Measurements from ENCODE around the gene CTAGE9. TPM values are rescaled to one million over a fixed set of nuclear protein-coding genes. Genes with fewer than 3 reads are reported as not detected.

Gene CTAGE9
- total and polyA plus RNA-seq, 7 experiments from 2014 or later, result not detected

DNA sequence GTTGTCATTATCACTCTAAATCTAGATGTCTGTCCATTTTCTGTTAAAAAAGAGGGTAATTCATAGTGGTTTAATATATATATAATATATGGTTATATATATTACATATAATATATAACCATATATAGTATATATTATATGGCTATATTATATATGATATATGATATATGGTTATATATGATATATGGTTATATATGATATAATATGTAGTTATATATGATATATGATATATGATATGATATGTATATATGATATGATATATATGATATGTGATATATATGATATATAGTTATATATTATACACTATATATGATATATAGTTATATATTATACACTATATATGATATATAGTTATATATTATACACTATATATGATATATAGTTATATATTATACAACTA, 18.2 kb downstream of the CTAGE9 start:
- Histone ChIP-seq H3K36me3 (ENCODE audit: control insufficient read depth in 2 of 3, insufficient read depth in 3 of 3, low read length in 3 of 3) (no peaks in the 10 kb centered on the region), H3K9me3 (ENCODE audit: control insufficient read depth in 2 of 3, low read length in 3 of 3) (no peaks in the 10 kb centered on the region), H3K27ac (ENCODE audit: low read depth, low read length) (no peak overlapping the region), H3K4me1 (ENCODE audit: control insufficient read depth in 2 of 2, insufficient read depth in 2 of 2, low read length in 2 of 2) (no peaks in the 10 kb centered on the region), H3K27me3 (ENCODE audit: control insufficient read depth in 2 of 2, insufficient read depth in 2 of 2, low read length in 2 of 2) (no peaks in the 10 kb centered on the region), H3K4me3 (ENCODE audit: low read length) (no peak overlapping the region)
- ChIA-PET CTCF (no interaction called here), POLR2A (no interaction called here)
- Mint-ChIP-seq H3K9me3 (no peaks in the 10 kb centered on the region), H3K36me3 (peaks cover 0 to 7% (median 0%) of the 10 kb centered on the region in 5 donors), H3K27me3 (peaks cover 0 to 5% (median 0%) of the 10 kb centered on the region in 5 donors), H3K27ac (no peak overlapping the region), H3K4me3 (no peak overlapping the region), H3K4me1 (peaks cover 0 to 1% (median 0%) of the 10 kb centered on the region in 7 donors)
- ATAC-seq, result no peak
- intact Hi-C loops (cut with micrococcal nuclease), result no loop called here
- no peak for DNase-seq

DNA sequence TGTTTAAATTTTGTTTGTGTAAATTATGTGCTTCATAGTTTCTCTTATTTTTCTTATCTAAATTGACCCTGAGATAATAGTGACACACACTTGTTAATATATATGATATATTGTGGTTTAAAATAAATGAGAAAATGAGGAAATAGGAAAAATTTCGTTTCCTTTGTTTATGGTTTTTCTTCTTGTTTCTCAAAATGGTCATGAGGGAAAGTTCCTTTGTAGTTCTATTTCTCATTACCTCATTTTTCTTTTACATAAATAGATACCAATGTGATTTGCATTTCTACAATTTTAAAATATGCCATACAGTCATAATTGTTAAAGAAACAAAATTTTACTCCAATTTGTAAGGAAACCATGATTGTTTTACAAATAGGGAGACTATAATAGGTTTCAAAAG, 18.8 kb downstream of the CTAGE9 start:
- no peak for ATAC-seq
- POLR2A ChIA-PET, result no interaction called here
- CTCF ChIA-PET, result no interaction called here

DNA sequence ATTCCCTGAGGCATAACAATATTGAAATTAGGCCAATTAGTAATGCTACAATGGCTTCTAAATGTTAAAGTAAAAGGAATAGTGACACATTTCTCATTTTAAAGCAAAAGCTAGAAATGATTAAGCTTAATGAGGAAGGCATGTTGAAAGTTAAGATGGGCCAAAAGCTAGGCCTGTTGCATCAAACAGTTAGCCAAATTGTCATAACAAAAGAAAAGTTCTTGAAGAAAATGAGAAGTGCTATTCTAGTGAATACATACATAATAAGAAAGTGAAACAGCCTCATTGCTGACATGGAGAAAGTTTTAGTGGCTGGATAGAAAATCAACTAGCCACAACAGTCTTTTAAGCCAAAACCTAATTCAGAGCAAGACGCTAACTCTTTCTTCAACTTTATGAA, 22.5 kb downstream of the CTAGE9 start:
- no peaks in the 10 kb centered on the region for H3K27me3 ChIP-seq (ENCODE audit: control insufficient read depth in 2 of 2, insufficient read depth in 2 of 2, low read length in 2 of 2)
- H3K4me3 ChIP-seq (ENCODE audit: low read length), result no peak overlapping the region
- H3K9me3 ChIP-seq (ENCODE audit: control insufficient read depth in 2 of 3, low read length in 3 of 3), result no peaks in the 10 kb centered on the region
- ATAC-seq (no peak), DNase-seq (no peak)
- no peak overlapping the region for H3K27ac ChIP-seq (ENCODE audit: low read depth, low read length)
- H3K4me1 Mint-ChIP-seq, result peaks cover 0 to 4% (median 0%) of the 10 kb centered on the region in 7 donors
- CTCF ChIA-PET, result no interaction called here
- intact Hi-C loops (cut with micrococcal nuclease), result no loop called here
- no peaks in the 10 kb centered on the region for H3K27me3 Mint-ChIP-seq
- peaks cover 0 to 2% (median 0%) of the 10 kb centered on the region in 11 donors for H3K9me3 Mint-ChIP-seq
- peaks cover 0 to 3% (median 0%) of the 10 kb centered on the region in 5 donors for H3K36me3 Mint-ChIP-seq
- H3K4me1 ChIP-seq (ENCODE audit: control insufficient read depth in 2 of 2, insufficient read depth in 2 of 2, low read length in 2 of 2), result no peaks in the 10 kb centered on the region
- H3K4me3 Mint-ChIP-seq, result no peak overlapping the region
- POLR2A ChIA-PET, result no interaction called here
- no peak overlapping the region for H3K27ac Mint-ChIP-seq
- H3K36me3 ChIP-seq (ENCODE audit: control insufficient read depth in 2 of 3, insufficient read depth in 3 of 3, low read length in 3 of 3), result no peaks in the 10 kb centered on the region

More for the DNA sequence above, 18.8 kb downstream of the CTAGE9 start:
- H3K27ac Mint-ChIP-seq, result no peak overlapping the region
- H3K27ac ChIP-seq (ENCODE audit: low read depth, low read length), result no peak overlapping the region
- DNase-seq, result no peak
- intact Hi-C loops (cut with micrococcal nuclease), result no loop called here
- H3K9me3 ChIP-seq (ENCODE audit: control insufficient read depth in 2 of 3, low read length in 3 of 3), result no peaks in the 10 kb centered on the region
- H3K27me3 Mint-ChIP-seq, result peaks cover 0 to 5% (median 0%) of the 10 kb centered on the region in 5 donors
- H3K36me3 ChIP-seq (ENCODE audit: control insufficient read depth in 2 of 3, insufficient read depth in 3 of 3, low read length in 3 of 3), result no peaks in the 10 kb centered on the region
- H3K27me3 ChIP-seq (ENCODE audit: control insufficient read depth in 2 of 2, insufficient read depth in 2 of 2, low read length in 2 of 2), result no peaks in the 10 kb centered on the region
- H3K4me1 ChIP-seq (ENCODE audit: control insufficient read depth in 2 of 2, insufficient read depth in 2 of 2, low read length in 2 of 2), result no peaks in the 10 kb centered on the region
- H3K4me1 Mint-ChIP-seq, result peaks cover 0 to 4% (median 0%) of the 10 kb centered on the region in 7 donors
- no peak overlapping the region for H3K4me3 Mint-ChIP-seq
- H3K9me3 Mint-ChIP-seq, result no peaks in the 10 kb centered on the region
- peaks cover 0 to 7% (median 0%) of the 10 kb centered on the region in 5 donors for H3K36me3 Mint-ChIP-seq
- H3K4me3 ChIP-seq (ENCODE audit: low read length), result no peak overlapping the region

DNA sequence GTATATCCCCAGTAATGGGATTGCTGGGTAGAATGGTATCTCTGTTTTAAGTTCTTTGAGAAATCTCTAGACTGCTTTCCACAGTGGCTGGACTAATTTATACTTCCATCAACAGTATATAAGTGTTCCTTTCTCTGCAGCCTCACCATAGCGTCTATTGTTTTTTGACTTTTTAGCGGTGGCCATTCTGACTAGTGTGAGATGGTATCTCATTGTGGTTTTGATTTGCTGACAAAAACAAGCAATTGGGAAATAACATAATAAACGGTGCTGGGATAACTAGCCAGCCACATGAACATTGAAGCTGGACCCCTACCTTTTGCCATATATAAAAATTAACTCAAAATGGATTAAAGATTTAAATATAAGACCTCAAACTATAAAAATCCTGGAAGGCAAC, 23.8 kb downstream of the CTAGE9 start:
- no peaks in the 10 kb centered on the region for H3K36me3 ChIP-seq (ENCODE audit: control insufficient read depth in 2 of 3, insufficient read depth in 3 of 3, low read length in 3 of 3)
- H3K27ac ChIP-seq (ENCODE audit: low read depth, low read length), result no peak overlapping the region
- ChIA-PET POLR2A (no interaction called here), CTCF (no interaction called here)
- no peak overlapping the region for H3K4me3 Mint-ChIP-seq
- no peak overlapping the region for H3K4me3 ChIP-seq (ENCODE audit: low read length)
- H3K27me3 Mint-ChIP-seq, result no peaks in the 10 kb centered on the region
- peaks cover 0 to 4% (median 0%) of the 10 kb centered on the region in 7 donors for H3K4me1 Mint-ChIP-seq
- no peaks in the 10 kb centered on the region for H3K9me3 ChIP-seq (ENCODE audit: control insufficient read depth in 2 of 3, low read length in 3 of 3)
- intact Hi-C loops (cut with micrococcal nuclease), result no loop called here
- H3K4me1 ChIP-seq (ENCODE audit: control insufficient read depth in 2 of 2, insufficient read depth in 2 of 2, low read length in 2 of 2), result no peaks in the 10 kb centered on the region
- peaks cover 0 to 7% (median 0%) of the 10 kb centered on the region in 5 donors for H3K36me3 Mint-ChIP-seq
- no peaks in the 10 kb centered on the region for H3K27me3 ChIP-seq (ENCODE audit: control insufficient read depth in 2 of 2, insufficient read depth in 2 of 2, low read length in 2 of 2)
- no peak overlapping the region for H3K27ac Mint-ChIP-seq
- no peak for ATAC-seq
- DNase-seq, result no peak
- peaks cover 0 to 2% (median 0%) of the 10 kb centered on the region in 11 donors for H3K9me3 Mint-ChIP-seq

DNA sequence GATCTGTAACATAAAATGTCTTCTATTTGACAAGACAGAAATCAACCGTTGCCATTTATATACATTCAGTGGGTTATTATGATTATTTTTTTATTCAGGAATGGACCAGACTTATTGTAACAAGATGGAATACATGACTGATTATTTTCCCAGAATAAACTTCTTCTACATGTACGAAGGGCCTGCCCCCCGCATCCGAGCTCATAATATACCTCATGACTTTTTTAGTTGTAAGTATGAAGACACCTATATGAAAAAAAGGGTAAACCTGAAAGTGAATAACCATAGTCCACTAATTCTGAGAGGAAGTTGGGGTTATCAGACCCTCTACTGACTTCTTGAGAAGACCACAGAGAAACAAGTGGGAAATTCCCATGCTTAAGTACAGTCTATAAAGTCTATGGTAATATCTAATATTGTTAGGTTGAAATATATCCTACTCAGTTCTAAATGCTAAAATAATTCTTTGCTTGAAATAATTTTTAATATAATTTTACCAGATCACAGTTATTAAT, 25.5 kb downstream of the CTAGE9 start:
- no peak for DNase-seq
- Mint-ChIP-seq H3K4me3 (no peak overlapping the region), H3K27ac (no peak overlapping the region), H3K36me3 (peaks cover 0 to 7% (median 0%) of the 10 kb centered on the region in 5 donors), H3K4me1 (peaks cover 0 to 2% (median 0%) of the 10 kb centered on the region in 7 donors), H3K9me3 (peaks cover 0 to 2% (median 0%) of the 10 kb centered on the region in 11 donors), H3K27me3 (peaks cover 0 to 4% (median 0%) of the 10 kb centered on the region in 5 donors)
- Histone ChIP-seq H3K27me3 (ENCODE audit: control insufficient read depth in 2 of 2, insufficient read depth in 2 of 2, low read length in 2 of 2) (no peaks in the 10 kb centered on the region), H3K4me3 (ENCODE audit: low read length) (no peak overlapping the region), H3K27ac (ENCODE audit: low read depth, low read length) (no peak overlapping the region), H3K9me3 (ENCODE audit: control insufficient read depth in 2 of 3, low read length in 3 of 3) (no peaks in the 10 kb centered on the region), H3K4me1 (ENCODE audit: control insufficient read depth in 2 of 2, insufficient read depth in 2 of 2, low read length in 2 of 2) (no peaks in the 10 kb centered on the region), H3K36me3 (ENCODE audit: control insufficient read depth in 2 of 3, insufficient read depth in 3 of 3, low read length in 3 of 3) (no peaks in the 10 kb centered on the region)
- POLR2A ChIA-PET, result no interaction called here
- no peak for ATAC-seq
- intact Hi-C loops (cut with micrococcal nuclease), result no loop called here
- CTCF ChIA-PET, result no interaction called here

DNA sequence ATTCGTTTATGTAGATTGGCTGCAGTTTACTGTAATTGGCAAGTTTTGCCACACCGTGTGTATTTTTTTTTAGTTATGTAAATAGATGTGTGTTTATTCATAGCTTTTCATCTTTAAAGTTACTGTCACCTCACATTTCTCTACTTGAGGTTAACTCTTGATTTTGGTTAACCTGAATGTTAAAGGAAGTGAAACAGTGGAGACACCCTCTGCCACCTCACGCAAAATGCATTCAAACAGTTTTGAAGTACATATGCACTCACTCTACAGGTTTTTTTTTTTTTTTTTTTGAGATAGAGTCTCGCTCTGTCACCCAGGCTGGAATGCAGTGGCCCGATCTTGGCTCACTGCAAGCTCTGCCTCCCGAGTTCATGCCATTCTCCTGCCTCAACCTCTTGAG, 27.3 kb downstream of the CTAGE9 start:
- Mint-ChIP-seq H3K27ac (no peak overlapping the region), H3K4me3 (no peak overlapping the region), H3K27me3 (peaks cover 0 to 7% (median 0%) of the 10 kb centered on the region in 5 donors), H3K36me3 (peaks cover 0 to 8% (median 0%) of the 10 kb centered on the region in 5 donors), H3K9me3 (peaks cover 0 to 2% (median 0%) of the 10 kb centered on the region in 11 donors), H3K4me1 (peaks cover 0 to 4% (median 0%) of the 10 kb centered on the region in 7 donors)
- intact Hi-C loops (cut with micrococcal nuclease), result no loop called here
- H3K36me3 ChIP-seq (ENCODE audit: control insufficient read depth in 2 of 3, insufficient read depth in 3 of 3, low read length in 3 of 3), result no peaks in the 10 kb centered on the region
- no peak overlapping the region for H3K27ac ChIP-seq (ENCODE audit: low read depth, low read length)
- POLR2A ChIA-PET, result no interaction called here
- H3K4me1 ChIP-seq (ENCODE audit: control insufficient read depth in 2 of 2, insufficient read depth in 2 of 2, low read length in 2 of 2), result no peaks in the 10 kb centered on the region
- no peak overlapping the region for H3K4me3 ChIP-seq (ENCODE audit: low read length)
- CTCF ChIA-PET, result no interaction called here
- H3K27me3 ChIP-seq (ENCODE audit: control insufficient read depth in 2 of 2, insufficient read depth in 2 of 2, low read length in 2 of 2), result no peaks in the 10 kb centered on the region
- peak; percentile 45 for ATAC-seq
- no peak for DNase-seq
- no peaks in the 10 kb centered on the region for H3K9me3 ChIP-seq (ENCODE audit: control insufficient read depth in 2 of 3, low read length in 3 of 3)

DNA sequence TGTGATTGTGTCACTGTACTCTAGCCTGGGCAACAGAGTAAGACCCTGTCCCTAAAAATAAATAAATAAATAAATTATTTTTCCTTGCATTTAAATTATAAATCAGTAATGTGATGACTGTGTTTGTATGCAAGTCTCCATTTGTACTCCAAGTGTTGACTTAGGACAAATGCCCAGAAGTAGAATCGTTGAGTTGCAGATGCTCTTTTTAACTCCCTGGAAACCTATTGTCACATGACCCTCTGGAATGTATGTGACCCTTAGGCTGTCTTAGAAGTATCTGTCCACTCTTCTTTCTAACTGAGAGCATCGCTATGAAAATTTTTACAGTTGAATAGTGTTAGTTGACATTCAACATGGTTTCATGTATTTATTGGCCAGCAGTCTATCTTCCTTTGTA, 28.4 kb downstream of the CTAGE9 start:
- H3K4me3 Mint-ChIP-seq, result no peak overlapping the region
- H3K27me3 Mint-ChIP-seq, result peaks cover 0 to 7% (median 0%) of the 10 kb centered on the region in 5 donors
- H3K27ac Mint-ChIP-seq, result no peak overlapping the region
- peaks cover 0 to 4% (median 0%) of the 10 kb centered on the region in 7 donors for H3K4me1 Mint-ChIP-seq
- Histone ChIP-seq H3K9me3 (ENCODE audit: control insufficient read depth in 2 of 3, low read length in 3 of 3) (no peaks in the 10 kb centered on the region), H3K27ac (ENCODE audit: low read depth, low read length) (no peak overlapping the region), H3K27me3 (ENCODE audit: control insufficient read depth in 2 of 2, insufficient read depth in 2 of 2, low read length in 2 of 2) (no peaks in the 10 kb centered on the region), H3K4me3 (ENCODE audit: low read length) (no peak overlapping the region), H3K4me1 (ENCODE audit: control insufficient read depth in 2 of 2, insufficient read depth in 2 of 2, low read length in 2 of 2) (no peaks in the 10 kb centered on the region), H3K36me3 (ENCODE audit: control insufficient read depth in 2 of 3, insufficient read depth in 3 of 3, low read length in 3 of 3) (no peaks in the 10 kb centered on the region)
- H3K9me3 Mint-ChIP-seq, result peaks cover 0 to 2% (median 0%) of the 10 kb centered on the region in 11 donors
- intact Hi-C loops (cut with micrococcal nuclease), result no loop called here
- peaks cover 0 to 9% (median 0%) of the 10 kb centered on the region in 5 donors for H3K36me3 Mint-ChIP-seq
- no peak for ATAC-seq
- CTCF ChIA-PET, result no interaction called here
- POLR2A ChIA-PET, result no interaction called here
- DNase-seq, result no peak

All from naive thymus-derived CD4-positive, alpha-beta T cell (primary cell).